Measurements from ENCODE around the gene ITGB2. TPM values are rescaled to one million over a fixed set of nuclear protein-coding genes. Genes with fewer than 3 reads are reported as not detected.
"Not testable (repeated sequence)": the region's sequence is repeated elsewhere in the genome, so short reads cannot be mapped to it uniquely, and the experiment has no call there.

The ITGB2 gene
- total RNA-seq, 1 experiment from 2014 or later, result 0.05 TPM

- in situ Hi-C loops (cut with HindIII; ENCODE audit: low pct_unique_long_range_greater_than_20kb, low sequenced_read_pairs), result no loop called here
- no peak for DNase-seq (ENCODE audit: low read depth, low spot score)
Measured at GRCh38 chr21:44919111-44919912, 1.4 kb downstream of the ITGB2 start.

DNA sequence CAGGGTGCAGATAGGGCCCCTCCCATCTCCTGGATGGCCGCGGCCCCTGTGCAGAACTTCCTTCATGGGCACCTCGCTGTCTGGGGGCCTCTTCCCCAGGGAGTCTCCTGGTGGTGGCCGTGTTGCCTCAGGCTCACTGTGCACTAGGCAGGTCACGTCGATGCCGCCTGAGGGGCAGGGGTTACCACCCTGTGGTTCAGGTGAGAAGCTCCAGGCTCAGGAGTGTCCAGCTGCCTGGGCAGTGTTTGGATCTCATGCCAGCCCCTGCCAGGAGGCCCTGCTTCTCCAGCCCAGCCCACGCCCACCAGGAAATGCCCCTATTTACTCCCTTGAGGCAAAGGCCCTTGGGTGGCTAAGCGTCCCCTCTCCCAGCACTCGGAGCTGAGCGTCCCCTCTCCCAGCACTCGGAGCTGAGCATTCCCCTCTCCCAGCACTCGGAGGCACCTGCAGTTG lies 2.1 kb downstream of the ITGB2 start:
- in situ Hi-C loops (cut with HindIII; ENCODE audit: low pct_unique_long_range_greater_than_20kb, low sequenced_read_pairs), result no loop called here
- no peak for DNase-seq (ENCODE audit: low read depth, low spot score)

GRCh38 chr21:44918107-44918470 lies 2.6 kb downstream of the ITGB2 start:
- no peak for DNase-seq (ENCODE audit: low read depth, low spot score)
- in situ Hi-C loops (cut with HindIII; ENCODE audit: low pct_unique_long_range_greater_than_20kb, low sequenced_read_pairs), result no loop called here

DNA sequence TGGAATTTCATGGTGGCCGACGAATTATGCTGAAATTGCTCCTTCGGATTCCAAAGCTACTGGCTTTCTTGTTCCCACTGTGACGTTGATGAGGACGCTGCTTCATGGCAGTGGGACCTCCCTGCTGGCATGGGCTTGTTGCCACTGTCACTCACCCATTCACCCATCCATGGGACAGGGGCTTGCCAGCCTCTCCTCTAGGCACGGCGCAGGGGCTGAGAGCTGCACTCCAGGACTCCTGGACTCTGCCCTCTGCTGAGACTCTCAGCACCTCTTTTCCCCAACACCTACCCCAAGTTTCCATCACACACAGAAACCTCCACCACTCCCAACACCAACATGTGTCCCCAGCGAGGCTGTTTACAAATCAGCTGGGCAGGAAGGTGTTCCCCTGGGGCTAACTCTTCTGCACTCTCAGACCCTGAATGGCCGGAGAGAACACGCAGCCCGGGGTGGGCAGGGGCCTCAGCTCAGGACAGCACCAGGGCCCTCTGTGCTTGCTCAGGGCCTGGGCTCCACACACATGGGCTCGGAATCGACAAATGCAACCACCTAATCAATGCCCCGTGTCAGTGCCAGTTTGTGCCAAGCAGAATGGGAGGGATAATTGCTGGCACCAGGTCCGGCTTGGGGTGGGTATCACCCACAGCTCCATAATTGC lies 3.1 kb downstream of the ITGB2 start:
- in situ Hi-C loops (cut with HindIII; ENCODE audit: low pct_unique_long_range_greater_than_20kb, low sequenced_read_pairs), result no loop called here

GRCh38 chr21:44916965-44917364 lies 3.7 kb downstream of the ITGB2 start:
- in situ Hi-C loops (cut with HindIII; ENCODE audit: low pct_unique_long_range_greater_than_20kb, low sequenced_read_pairs), result no loop called here
- DNase-seq (ENCODE audit: low read depth, low spot score), result no peak

More for the DNA sequence above, 3.1 kb downstream of the ITGB2 start:
- no peak for DNase-seq (ENCODE audit: low read depth, low spot score)

- in situ Hi-C loops (cut with HindIII; ENCODE audit: low pct_unique_long_range_greater_than_20kb, low sequenced_read_pairs), result no loop called here
- DNase-seq (ENCODE audit: low read depth, low spot score), result no peak
Measured at GRCh38 chr21:44914176-44914874, 6.4 kb downstream of the ITGB2 start.

- in situ Hi-C loops (cut with HindIII; ENCODE audit: low pct_unique_long_range_greater_than_20kb, low sequenced_read_pairs), result no loop called here
- no peak for DNase-seq (ENCODE audit: low read depth, low spot score)
Measured at GRCh38 chr21:44913425-44914175, 7.1 kb downstream of the ITGB2 start.

DNA sequence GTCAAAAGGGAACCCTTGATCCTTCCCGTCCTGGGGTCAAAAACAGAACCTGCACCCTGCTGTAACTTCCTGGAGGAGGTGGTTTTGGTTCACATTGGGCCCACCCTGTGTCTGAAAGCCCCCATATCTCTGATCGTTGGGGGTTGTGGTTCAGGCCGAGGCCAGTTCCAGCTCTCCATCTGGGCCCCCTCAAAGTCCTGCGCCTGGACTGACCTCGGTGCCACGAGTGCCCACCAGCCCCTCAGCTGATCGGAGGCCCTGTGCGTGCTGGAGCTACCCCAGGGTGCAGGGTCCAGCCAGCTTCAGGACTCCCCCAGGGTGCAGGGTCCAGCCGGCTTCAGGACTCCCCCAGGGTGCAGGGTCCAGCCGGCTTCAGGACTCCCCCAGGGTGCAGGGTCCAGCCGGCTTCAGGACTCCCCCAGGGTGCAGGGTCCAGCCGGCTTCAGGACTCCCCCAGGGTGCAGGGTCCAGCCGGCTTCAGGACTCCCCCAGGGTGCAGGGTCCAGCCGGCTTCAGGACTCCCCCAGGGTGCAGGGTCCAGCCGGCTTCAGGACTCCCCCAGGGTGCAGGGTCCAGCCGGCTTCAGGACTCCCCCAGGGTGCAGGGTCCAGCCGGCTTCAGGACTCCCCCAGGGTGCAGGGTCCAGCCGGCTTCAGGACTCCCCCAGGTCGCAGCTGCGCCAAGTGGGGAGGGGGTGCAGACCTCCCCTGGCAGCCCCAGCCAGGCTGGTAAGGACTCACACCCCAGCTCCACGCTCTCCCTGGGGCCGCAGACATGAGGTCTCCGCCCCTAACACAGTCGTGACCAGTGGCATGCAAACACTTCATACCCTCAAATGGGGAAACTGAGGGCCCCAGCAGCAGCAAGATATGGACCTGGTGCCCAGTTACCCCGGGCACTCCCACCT lies 7.9 kb downstream of the ITGB2 start:
- DNase-seq (ENCODE audit: low read depth, low spot score); in situ Hi-C loops (cut with HindIII; ENCODE audit: low pct_unique_long_range_greater_than_20kb, low sequenced_read_pairs): not testable (repeated sequence)

DNA sequence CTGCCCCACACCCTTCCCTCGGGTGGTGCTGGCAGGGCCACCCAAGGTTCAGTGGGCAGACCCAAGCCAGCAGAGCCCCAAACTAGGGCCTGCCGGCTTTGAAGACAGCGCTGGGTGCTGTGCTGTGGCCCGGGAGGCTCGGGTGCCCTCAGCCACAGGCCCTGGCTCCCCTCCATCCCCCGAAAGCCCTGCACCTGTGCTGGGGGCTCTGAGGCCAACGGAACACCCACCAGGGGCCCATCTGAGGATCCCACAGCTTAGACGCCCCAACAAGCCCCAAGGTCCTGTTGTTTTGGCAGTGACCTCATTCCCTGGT lies 8.6 kb downstream of the ITGB2 start:
- in situ Hi-C loops (cut with HindIII; ENCODE audit: low pct_unique_long_range_greater_than_20kb, low sequenced_read_pairs), result no loop called here
- DNase-seq (ENCODE audit: low read depth, low spot score), result no peak

DNA sequence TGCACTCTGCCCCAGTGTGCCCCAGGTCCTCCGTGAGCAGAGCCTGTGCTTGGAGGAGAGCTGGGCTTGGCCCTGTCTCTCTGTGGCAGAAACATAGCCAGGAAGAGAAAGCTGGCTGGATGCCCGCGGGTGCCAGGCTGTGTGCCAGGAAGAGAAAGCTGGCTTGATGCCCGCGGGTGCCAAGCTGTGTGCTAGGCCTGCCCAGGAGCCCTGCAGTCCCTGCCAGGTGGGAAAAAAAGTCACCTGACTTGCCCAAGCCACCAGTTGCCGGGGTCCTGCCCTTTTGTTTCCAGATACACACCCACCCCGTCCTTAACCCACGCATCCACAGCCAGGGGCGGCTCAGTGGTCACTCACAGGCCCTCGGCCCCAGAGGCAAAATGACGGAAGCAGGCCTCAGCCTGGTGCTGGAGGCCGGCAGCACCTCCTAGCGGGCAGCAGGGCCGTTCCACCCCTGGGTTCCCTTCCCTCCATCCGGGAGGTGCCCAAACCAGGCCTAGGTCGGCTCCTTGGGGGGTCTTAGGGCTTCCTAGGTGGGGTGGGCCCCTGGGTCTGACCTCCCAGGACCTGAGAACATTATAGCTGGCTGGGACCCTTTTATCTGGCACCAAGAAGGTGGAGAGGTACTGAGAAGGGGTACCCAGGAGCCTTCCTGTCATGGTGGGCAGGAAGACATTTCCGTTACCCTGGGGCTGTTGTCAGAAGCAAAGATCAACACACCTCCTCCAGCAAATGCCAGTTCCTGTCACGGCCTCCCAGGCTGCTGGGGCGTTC lies 9.1 kb downstream of the ITGB2 start:
- in situ Hi-C loops (cut with HindIII; ENCODE audit: low pct_unique_long_range_greater_than_20kb, low sequenced_read_pairs), result no loop called here

DNA sequence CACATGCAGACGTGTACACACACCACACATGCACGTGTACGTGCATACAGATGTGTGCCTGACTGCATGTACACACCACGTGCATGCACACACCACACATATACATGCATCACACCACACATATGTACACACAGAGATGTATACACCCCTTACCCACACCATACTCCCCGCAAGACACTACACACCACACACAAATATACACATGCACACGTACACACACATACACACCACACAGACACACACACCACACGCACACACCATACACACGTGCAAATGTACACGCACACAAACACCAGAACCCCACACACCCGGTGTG lies 9.7 kb downstream of the ITGB2 start:
- in situ Hi-C loops (cut with HindIII; ENCODE audit: low pct_unique_long_range_greater_than_20kb, low sequenced_read_pairs), result no loop called here
- no peak for DNase-seq (ENCODE audit: low read depth, low spot score)

More for the DNA sequence above, 9.1 kb downstream of the ITGB2 start:
- DNase-seq (ENCODE audit: low read depth, low spot score), result peak; percentile 41

DNA sequence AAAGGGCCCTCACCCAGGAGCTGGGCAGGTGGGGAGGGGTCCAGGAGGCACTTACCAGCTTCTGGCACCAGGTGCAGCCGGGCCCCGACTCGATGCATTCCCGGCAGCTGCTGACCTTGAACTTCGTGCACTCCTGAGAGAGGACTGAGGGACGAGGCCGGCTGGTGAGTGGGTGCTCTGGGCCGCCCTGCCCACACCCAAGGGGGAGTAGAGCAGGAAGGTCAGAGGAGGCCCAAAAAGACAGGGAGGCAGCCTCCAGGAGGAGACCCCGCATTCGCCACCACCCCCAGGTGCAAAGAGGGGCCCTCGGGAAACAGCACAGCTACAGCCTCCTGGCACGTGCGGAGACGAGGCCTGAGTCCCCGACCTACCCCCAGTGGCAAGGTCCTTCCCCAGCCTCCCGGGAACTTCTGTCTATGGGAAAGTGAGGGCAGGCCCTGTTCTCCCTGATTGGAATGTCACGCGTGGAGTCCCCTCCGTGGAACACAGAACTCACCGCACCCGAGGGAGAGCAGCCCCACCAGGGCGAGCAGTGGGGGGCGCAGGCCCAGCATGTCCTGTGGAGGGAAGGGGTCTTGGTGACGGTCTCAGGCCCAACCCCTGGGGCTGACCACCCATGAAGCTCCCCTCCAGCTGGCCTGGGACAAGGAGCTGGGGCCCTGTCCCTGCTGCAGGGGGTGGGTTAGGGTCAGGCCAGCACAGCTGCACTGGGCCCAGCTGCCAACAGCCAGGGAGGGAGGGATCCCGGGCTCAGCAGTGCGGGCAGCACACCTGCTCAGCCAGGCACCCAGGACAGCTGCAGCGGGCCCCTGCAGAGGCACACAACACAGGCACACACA lies 10.3 kb downstream of the ITGB2 start:
- in situ Hi-C loops (cut with HindIII; ENCODE audit: low pct_unique_long_range_greater_than_20kb, low sequenced_read_pairs), result no loop called here

DNA sequence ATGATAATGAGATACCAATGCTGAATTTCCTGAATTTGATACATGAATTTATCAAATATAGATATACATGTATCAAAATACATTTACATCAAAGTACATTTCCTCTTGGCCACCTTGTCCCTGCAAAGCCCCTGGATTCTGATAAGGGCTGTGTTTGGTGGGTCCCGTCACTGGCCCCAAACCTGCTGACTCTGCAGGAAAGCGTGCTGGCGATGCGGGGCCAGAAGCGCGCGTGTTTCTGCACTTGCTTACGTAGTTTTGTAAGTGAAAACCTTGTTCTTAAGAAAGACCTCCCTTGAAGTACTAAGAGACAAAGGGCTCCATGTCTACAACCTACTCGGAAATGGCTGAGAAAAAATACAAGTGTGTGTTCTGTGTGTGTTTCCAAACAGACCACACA lies 11.0 kb downstream of the ITGB2 start:
- no peak for DNase-seq (ENCODE audit: low read depth, low spot score)
- in situ Hi-C loops (cut with HindIII; ENCODE audit: low pct_unique_long_range_greater_than_20kb, low sequenced_read_pairs), result no loop called here

More for the DNA sequence above, 10.3 kb downstream of the ITGB2 start:
- DNase-seq (ENCODE audit: low read depth, low spot score), result no peak

DNA sequence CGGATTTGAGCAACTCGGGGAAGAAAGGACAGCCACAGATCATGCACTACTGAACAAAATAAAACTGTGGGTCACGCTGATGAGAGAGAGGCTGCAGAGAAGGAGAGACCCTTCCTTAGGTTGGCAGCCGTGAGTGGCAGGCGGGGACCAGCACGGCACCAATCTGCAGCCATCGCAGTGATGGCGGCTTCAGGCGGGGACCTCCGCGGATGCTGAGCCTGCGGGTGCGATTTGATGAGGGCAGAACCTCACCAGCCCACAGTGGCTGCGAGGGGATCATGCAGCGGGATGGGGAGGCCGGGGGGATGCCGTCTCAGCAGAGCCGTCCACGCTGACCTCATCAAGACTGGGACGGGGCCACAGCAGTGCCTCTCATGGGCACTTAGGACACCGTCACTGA lies 11.8 kb downstream of the ITGB2 start:
- no peak for DNase-seq (ENCODE audit: low read depth, low spot score)
- in situ Hi-C loops (cut with HindIII; ENCODE audit: low pct_unique_long_range_greater_than_20kb, low sequenced_read_pairs), result no loop called here

- DNase-seq (ENCODE audit: low read depth, low spot score), result no peak
- in situ Hi-C loops (cut with HindIII; ENCODE audit: low pct_unique_long_range_greater_than_20kb, low sequenced_read_pairs), result no loop called here
Measured at GRCh38 chr21:44907966-44908895, 12.5 kb downstream of the ITGB2 start.

Data from SK-MEL-5 (cell line).